Measurements from ENCODE around the gene RPS3. TPM values are rescaled to one million over a fixed set of nuclear protein-coding genes. Genes with fewer than 3 reads are reported as not detected.

RPS3 gene
- total and polyA plus RNA-seq, 2 of the 13 experiments (the other 11 are each of a cell fraction or from before 2014, with no cell fraction given) = 2,143 to 3,616 TPM

- TF ChIP-seq ZNF367 (CRISPR knock-in tag; IDR thresholded peaks at IDR 0.05; ENCODE audit: borderline replicate concordance) = 0 out of 2 replicates have a peak, but pooled peaks have one; percentile 31
- 0 out of 2 replicates have a peak, but pooled peaks have one; percentile 24 for TF ChIP-seq MXD1 (CRISPR knock-in tag; IDR thresholded peaks at IDR 0.05)
- 0 out of 2 replicates have a peak, but pooled peaks have one; percentile 31 for TF ChIP-seq ZNF574 (CRISPR knock-in tag; IDR thresholded peaks at IDR 0.05)
- TF ChIP-seq KAT7 (CRISPR knock-in tag; IDR thresholded peaks at IDR 0.05; ENCODE audit: borderline replicate concordance) = peak; percentile 60; the same call in 1 of the 2 replicates
- no peak for TF ChIP-seq ZNF607 (CRISPR knock-in tag; IDR thresholded peaks at IDR 0.05; ENCODE audit: borderline replicate concordance)
- TF ChIP-seq ZNF329 (CRISPR knock-in tag; IDR thresholded peaks at IDR 0.05; ENCODE audit: low read depth) = peak; percentile 51; the same call in 1 of the 2 replicates
- TF ChIP-seq ARNT2 (CRISPR knock-in tag; IDR thresholded peaks at IDR 0.05; ENCODE audit: low read depth) = 0 out of 2 replicates have a peak, but pooled peaks have one; percentile 18
- TF ChIP-seq ZNF782 (CRISPR knock-in tag; IDR thresholded peaks at IDR 0.05; ENCODE audit: borderline replicate concordance) = peak; percentile 92; the same call in 1 of the 2 replicates
- 0 out of 2 replicates have a peak, but pooled peaks have one; percentile 33 for TF ChIP-seq ZNF441 (CRISPR knock-in tag; IDR thresholded peaks at IDR 0.05; ENCODE audit: borderline replicate concordance)
- peak; percentile 47; the same call in 1 of the 2 replicates for TF ChIP-seq MTF2 (CRISPR knock-in tag; IDR thresholded peaks at IDR 0.05; ENCODE audit: borderline replicate concordance)
- TF ChIP-seq HNRNPL (IDR thresholded peaks at IDR 0.05; ENCODE audit: low read depth, low read length) = peak; percentile 98
- TF ChIP-seq HOXD1 (CRISPR knock-in tag; IDR thresholded peaks at IDR 0.05) = no peak
- peak; percentile 53; the same call in 1 of the 2 replicates for TF ChIP-seq SIN3A (IDR thresholded peaks at IDR 0.05; ENCODE audit: borderline replicate concordance, low read depth, low read length)
- TF ChIP-seq ZNF749 (CRISPR knock-in tag; IDR thresholded peaks at IDR 0.05; ENCODE audit: borderline replicate concordance) = 0 out of 2 replicates have a peak, but pooled peaks have one; percentile 15
- 0 out of 2 replicates have a peak, but pooled peaks have one; percentile 17 for TF ChIP-seq DZIP1 (CRISPR knock-in tag; IDR thresholded peaks at IDR 0.05)
- TF ChIP-seq ZFP90 (CRISPR knock-in tag; IDR thresholded peaks at IDR 0.05; ENCODE audit: borderline replicate concordance) = 0 out of 2 replicates have a peak, but pooled peaks have one; percentile 23
- peak; percentile 85 for TF ChIP-seq ZNF891 (CRISPR knock-in tag; IDR thresholded peaks at IDR 0.05)
Measured at GRCh38 chr11:75350743-75351540, 48.4 kb upstream of the RPS3 start (continued).

Data from HepG2 (cell line).